Aorta (tissue), 5 donors: ENCODE results near the gene NPEPL1. TPM values are rescaled to one million over a fixed set of nuclear protein-coding genes. Genes with fewer than 3 reads are reported as not detected.

Source experiments
- ATAC-seq: fragments of 200-7000 bp; cut with Tn5 transposase; one replicate; pipeline ENCODE4 v1.9.1; 2022; ENCODE audit warnings: moderate library complexity; ENCODE audit not compliant: low FRiP score
- DNase-seq, 2 donors: peaks; one replicate each; pipeline ENCODE4 v3.0.0-alpha.2; 2020
- H3K27ac ChIP-seq, 2 donors: one replicate each; pipeline ENCODE4 v1.5.1; 2013; ENCODE audit warnings: low read length in 2 of 2, mild to moderate bottlenecking in 2 of 2, moderate library complexity in 2 of 2, control low read depth in 1 of 2, inconsistent platforms in 1 of 2, low read depth in 1 of 2
- H3K27me3 ChIP-seq, 2 donors: one replicate each; pipeline ENCODE4 v1.6.1; 2013; ENCODE audit warnings: control low read depth in 1 of 2, low read length in 1 of 2, mild to moderate bottlenecking in 1 of 2, moderate library complexity in 1 of 2; ENCODE audit not compliant: insufficient read depth in 2 of 2, control insufficient read depth in 1 of 2
- H3K36me3 ChIP-seq, 2 donors: one replicate each; pipeline ENCODE4 v1.6.1; 2013; ENCODE audit warnings: control low read depth in 1 of 2, low read length in 1 of 2, mild to moderate bottlenecking in 1 of 2; ENCODE audit not compliant: insufficient read depth in 2 of 2, control insufficient read depth in 1 of 2
- H3K4me1 ChIP-seq, 2 donors: one replicate each; pipeline ENCODE4 v1.6.1; 2013; ENCODE audit warnings: low read length in 2 of 2, control low read depth in 1 of 2, mild to moderate bottlenecking in 1 of 2, moderate library complexity in 1 of 2; ENCODE audit not compliant: insufficient read depth in 2 of 2, control insufficient read depth in 1 of 2
- H3K4me3 ChIP-seq, 2 donors: one replicate each; pipeline ENCODE4 v1.5.1; 2013; ENCODE audit warnings: low read length in 2 of 2, control low read depth in 1 of 2, mild to moderate bottlenecking in 1 of 2
- H3K9me3 ChIP-seq: one replicate; pipeline ENCODE4 v1.6.1; 2013; ENCODE audit warnings: mild to moderate bottlenecking, low read length; ENCODE audit not compliant: control insufficient read depth
- WGBS, 2 donors: extraction: QIAGEN DNeasy Blood & Tissue Kit; methylation state at CpG; one replicate each; pipeline ENCODE4 v1.1.7; 2013; 5-methylcytosine and 5-hydroxymethylcytosine counted together
- intact Hi-C, 2 donors: fragments of 100-400 bp; cut with DNase I; formaldehyde crosslinking; loops; one replicate each; pipeline versions ENCODE4 v1.14.2 to v1.15.0; 2022
- polyA plus RNA-seq, 2 donors: library from polyadenylated mRNA; stranded (reverse); fragments of 200-250 nt; gene quantifications; one replicate each; pipeline ENCODE4 v1.2.3, GENCODE V29; 2013
- total RNA-seq, 2 donors: library from RNA; stranded (reverse); fragmentation: NEBNext Ultra II Directional; extraction: Animal tissue kit (Norgen Biotek cat#: 25700); gene quantifications; one replicate each; pipeline ENCODE4 v1.2.1, GENCODE V29; 2021
- donor health status: healthy with polysubstance abuse.
- donor health status: Bipolar disorder and iron deficiency.
- donor health status: DM: no; HTN: no; CAD: no.
- donor health status: DM: no; HTN: no; CAD: no.
- donor health status: DM: yes; HTN: yes; CAD: no.

NPEPL1 gene
- total and polyA plus RNA-seq, 4 donors = 14.7 to 92.8 (median 37.6) TPM

DNA sequence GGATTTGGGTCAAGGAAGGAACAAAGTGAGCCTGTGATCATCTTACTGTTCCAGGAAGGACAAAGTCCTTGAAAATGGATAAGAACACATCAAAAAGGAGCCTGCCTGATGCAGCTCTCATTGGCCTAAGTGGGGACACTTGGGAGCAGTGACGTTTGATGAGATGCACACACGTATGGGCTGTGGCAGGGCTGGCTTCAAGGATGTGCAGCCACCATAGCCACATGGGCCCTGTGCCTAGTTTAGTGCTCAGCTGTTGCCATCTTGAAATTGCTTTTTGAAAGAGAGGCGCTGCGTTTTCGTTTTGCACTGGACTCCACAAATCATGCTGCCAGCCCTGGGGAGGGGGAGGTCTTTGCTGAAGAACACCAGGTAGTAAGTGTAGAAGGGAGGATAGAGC lies 6.6 kb upstream of the NPEPL1 start:
- H3K4me1 ChIP-seq = no peaks in the 10 kb centered on the region
- DNase-seq (no peak), ATAC-seq (no peak)
- 84 to 90% methylated on average over 5 of the region's 5 CpGs for whole genome bisulfite sequencing, 2 donors
- intact Hi-C loops = no loop called here
- H3K27ac ChIP-seq = no peak overlapping the region
- no peaks in the 10 kb centered on the region for H3K27me3 ChIP-seq
- H3K4me3 ChIP-seq = no peak overlapping the region
- H3K9me3 ChIP-seq = no peaks in the 10 kb centered on the region
- H3K36me3 ChIP-seq = no peaks in the 10 kb centered on the region

- intact Hi-C loops = no loop called here
- no peaks in the 10 kb centered on the region for H3K9me3 ChIP-seq
- H3K4me1 ChIP-seq = no peaks in the 10 kb centered on the region
- no peaks in the 10 kb centered on the region for H3K27me3 ChIP-seq
- no peak overlapping the region for H3K27ac ChIP-seq
- no peaks in the 10 kb centered on the region for H3K36me3 ChIP-seq
- WGBS, 2 donors = 91 to 94% methylated on average over 4 of the region's 4 CpGs
- H3K4me3 ChIP-seq = no peak overlapping the region
- no peak for ATAC-seq
- DNase-seq = no peak
Measured at GRCh38 chr20:58688414-58688813, 4.2 kb upstream of the NPEPL1 start.

DNA sequence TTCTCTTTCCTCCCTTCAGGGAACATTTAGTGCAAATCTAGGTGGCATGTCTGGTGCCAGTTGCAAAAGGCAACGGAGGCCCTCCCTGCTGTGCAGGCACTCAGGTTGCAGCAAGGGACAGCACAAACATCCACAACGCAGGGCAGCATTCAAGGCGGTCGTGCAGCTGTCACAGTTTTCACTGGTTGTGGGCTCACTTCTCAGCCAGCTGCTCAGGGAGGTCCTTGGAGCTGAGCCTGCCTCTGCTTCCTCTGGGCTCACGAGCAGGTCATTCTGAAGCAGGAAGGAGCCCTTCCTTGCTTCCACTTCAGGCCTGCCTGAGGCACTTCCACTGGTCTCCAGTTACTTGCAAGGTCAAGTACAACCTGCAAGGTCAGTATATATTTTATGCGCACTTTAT lies 3.8 kb upstream of the NPEPL1 start:
- H3K27ac ChIP-seq = no peak overlapping the region
- no peaks in the 10 kb centered on the region for H3K4me1 ChIP-seq
- intact Hi-C loops = no loop called here
- no peaks in the 10 kb centered on the region for H3K36me3 ChIP-seq
- DNase-seq (no peak), ATAC-seq (no peak)
- H3K27me3 ChIP-seq = no peaks in the 10 kb centered on the region
- no peak overlapping the region for H3K4me3 ChIP-seq
- H3K9me3 ChIP-seq = no peaks in the 10 kb centered on the region
- 60 to 79% methylated on average over 6 of the region's 6 CpGs for WGBS, 2 donors

- Histone ChIP-seq H3K4me1 (no peaks in the 10 kb centered on the region), H3K4me3 (no peak overlapping the region), H3K27ac (peak overlapping the region; percentile 36 to 62), H3K27me3 (no peaks in the 10 kb centered on the region), H3K9me3 (no peaks in the 10 kb centered on the region), H3K36me3 (no peaks in the 10 kb centered on the region)
- WGBS, 2 donors = 1 to 6% methylated on average over 7 of the region's 7 CpGs
- intact Hi-C loops = loop anchor here (5.0 to 10.0 kb wide), 5 partner anchors 33 to 1096 kb away; partner anchors contain the start of genes RAB22A (in 1 of the 2) and STX16 (in 1 of the 2)
- DNase-seq (no peak), ATAC-seq (peak; percentile 36)
Measured at GRCh38 chr20:58690396-58691135, 2.0 kb upstream of the NPEPL1 start.

- ATAC-seq = peak; percentile 54
- peak; percentile 73 to 87 for DNase-seq
- H3K9me3 ChIP-seq = no peaks in the 10 kb centered on the region
- H3K27ac ChIP-seq = peak overlapping the region; percentile 30 to 32
- H3K4me1 ChIP-seq = no peaks in the 10 kb centered on the region
- no peaks in the 10 kb centered on the region for H3K36me3 ChIP-seq
- H3K4me3 ChIP-seq = no peak overlapping the region
- WGBS, 2 donors = 72 to 78% methylated on average over 29 to 31 of the region's 31 CpGs
- H3K27me3 ChIP-seq = no peaks in the 10 kb centered on the region
- intact Hi-C loops = loop anchor here (5.0 to 10.0 kb wide), 5 partner anchors 35 to 1097 kb away; partner anchors contain the start of genes RAB22A (in 1 of the 2) and STX16 (in 1 of the 2)
Measured at GRCh38 chr20:58691773-58692578, 624 bp upstream of the NPEPL1 start.

- Histone ChIP-seq H3K27me3 (no peaks in the 10 kb centered on the region), H3K9me3 (no peaks in the 10 kb centered on the region), H3K4me1 (no peaks in the 10 kb centered on the region), H3K36me3 (no peaks in the 10 kb centered on the region), H3K4me3 (peak overlapping the region; percentile 32 to 35), H3K27ac (peak overlapping the region in 1 of 2 donors; percentile 27)
- DNase-seq (peak; percentile 58 to 79), ATAC-seq (no peak)
- intact Hi-C loops = loop anchor here (5.0 to 10.0 kb wide), 5 partner anchors 36 to 1099 kb away; partner anchors contain the start of genes RAB22A (in 1 of the 2) and STX16 (in 1 of the 2)
- WGBS, 2 donors = 47 to 58% methylated on average over 42 to 51 of the region's 51 CpGs
Measured at GRCh38 chr20:58693226-58694006, 816 bp downstream of the NPEPL1 start.

- H3K4me1 ChIP-seq = no peaks in the 10 kb centered on the region
- H3K36me3 ChIP-seq = no peaks in the 10 kb centered on the region
- intact Hi-C loops = loop anchor here (5.0 to 10.0 kb wide), 5 partner anchors 37 to 1100 kb away; partner anchors contain the start of genes RAB22A (in 1 of the 2) and STX16 (in 1 of the 2)
- H3K4me3 ChIP-seq = no peak overlapping the region
- no peaks in the 10 kb centered on the region for H3K9me3 ChIP-seq
- DNase-seq (peak in 1 of 2 donors; percentile 68), ATAC-seq (no peak)
- no peak overlapping the region for H3K27ac ChIP-seq
- 94 to 95% methylated on average over 31 to 33 of the region's 33 CpGs for WGBS, 2 donors
- H3K27me3 ChIP-seq = no peaks in the 10 kb centered on the region
Measured at GRCh38 chr20:58694241-58695083, 1.9 kb downstream of the NPEPL1 start.
